ENCODE data around the gene CDKL5.
A peak's percentile ranks its signal among the peaks of the same experiment; 100 is the strongest.

Gene CDKL5

GRCh38 chrX:18674788-18675735 lies 249.7 kb downstream of the CDKL5 start:
- DNase-seq (ENCODE audit: low read depth, low spot score) = peak; percentile 58
- peak overlapping the region; percentile 56 for H3K4me3 ChIP-seq (ENCODE audit: low read length)

DNA sequence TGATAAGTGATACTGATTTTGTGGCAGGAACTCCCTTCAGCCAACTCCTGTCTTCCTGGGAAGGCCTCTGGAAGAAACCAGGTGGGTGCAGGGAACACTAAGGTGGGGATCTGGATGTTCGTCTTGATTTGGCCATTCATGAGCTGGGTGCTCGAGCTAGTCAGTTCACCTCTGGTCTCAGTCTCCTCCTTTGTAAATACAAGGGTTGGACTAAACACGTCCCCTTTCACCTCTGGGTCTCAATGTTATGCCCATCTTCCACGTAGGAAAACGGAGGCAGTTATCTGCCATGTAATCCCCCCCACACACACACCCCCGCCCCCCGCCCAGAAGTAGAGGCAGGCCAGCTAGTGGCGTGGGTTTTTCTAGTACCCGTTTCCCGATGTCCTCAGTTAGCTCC lies 250.6 kb downstream of the CDKL5 start:
- H3K4me3 ChIP-seq (ENCODE audit: low read length) = no peak overlapping the region
- no peak for DNase-seq (ENCODE audit: low read depth, low spot score)

DNA sequence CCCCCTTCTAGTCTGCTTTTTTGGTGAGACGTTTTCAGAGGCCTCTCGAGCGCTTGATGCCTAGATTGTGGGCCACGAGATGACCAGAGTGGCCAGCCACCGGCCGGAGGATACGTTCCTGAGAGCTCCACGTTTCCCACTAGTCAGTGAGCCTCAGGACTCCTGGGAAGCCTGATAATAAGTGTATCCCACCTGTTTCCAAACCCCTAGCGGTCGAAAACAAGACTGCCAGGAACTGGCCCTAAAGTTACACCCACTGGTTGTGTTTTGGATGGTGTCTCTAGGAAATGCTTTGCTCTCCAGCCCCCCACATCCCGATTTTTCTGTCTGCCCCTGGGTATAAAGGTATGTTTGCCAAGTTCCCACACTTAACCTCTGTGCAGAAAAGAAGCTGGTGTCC lies 251.1 kb downstream of the CDKL5 start:
- no peak for DNase-seq (ENCODE audit: low read depth, low spot score)

DNA sequence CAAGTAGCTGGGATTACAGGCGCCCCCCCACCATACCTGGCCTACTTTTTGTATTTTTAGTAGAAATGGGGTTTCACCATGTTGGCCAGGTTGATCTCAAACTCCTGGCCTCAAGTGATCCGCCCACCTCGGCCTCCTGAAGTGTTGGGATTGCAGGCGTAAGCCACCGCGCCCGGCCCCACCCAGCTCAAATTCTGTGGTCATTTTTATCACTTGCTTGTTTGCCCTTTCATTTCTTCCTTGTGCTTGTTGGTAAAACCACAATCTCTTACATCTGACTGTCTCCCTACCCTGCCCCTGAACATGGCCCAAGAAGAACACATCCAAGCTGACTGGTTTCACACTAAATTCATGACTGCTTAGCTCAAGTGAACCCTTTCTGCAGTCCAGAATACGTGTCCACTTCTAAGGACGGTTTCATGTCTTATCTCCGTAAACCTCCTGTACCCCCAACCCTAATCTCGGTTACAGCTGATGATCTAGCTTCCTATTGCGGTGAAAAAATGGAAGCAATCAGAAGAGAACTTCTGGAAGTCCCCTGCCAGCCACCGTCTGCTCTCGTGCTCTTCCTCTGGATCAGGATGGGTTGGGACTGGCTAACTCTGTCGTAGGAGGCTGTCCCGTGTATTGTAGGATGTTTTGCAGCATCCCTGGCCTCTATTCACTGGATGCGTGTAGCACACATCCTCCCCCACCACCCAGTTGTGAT lies 251.9 kb downstream of the CDKL5 start:
- no peak for DNase-seq (ENCODE audit: low read depth, low spot score)
- no peak overlapping the region for H3K4me3 ChIP-seq (ENCODE audit: low read length)

More for the DNA sequence above, 251.1 kb downstream of the CDKL5 start:
- H3K4me3 ChIP-seq (ENCODE audit: low read length) = no peak overlapping the region

- H3K4me3 ChIP-seq (ENCODE audit: low read length) = no peak overlapping the region
- DNase-seq (ENCODE audit: low read depth, low spot score) = no peak
Observed at GRCh38 chrX:18681996-18682395, 256.6 kb downstream of the CDKL5 start.

GRCh38 chrX:18682979-18683387 lies 257.6 kb downstream of the CDKL5 start:
- no peak for DNase-seq (ENCODE audit: low read depth, low spot score)
- H3K4me3 ChIP-seq (ENCODE audit: low read length) = no peak overlapping the region

DNA sequence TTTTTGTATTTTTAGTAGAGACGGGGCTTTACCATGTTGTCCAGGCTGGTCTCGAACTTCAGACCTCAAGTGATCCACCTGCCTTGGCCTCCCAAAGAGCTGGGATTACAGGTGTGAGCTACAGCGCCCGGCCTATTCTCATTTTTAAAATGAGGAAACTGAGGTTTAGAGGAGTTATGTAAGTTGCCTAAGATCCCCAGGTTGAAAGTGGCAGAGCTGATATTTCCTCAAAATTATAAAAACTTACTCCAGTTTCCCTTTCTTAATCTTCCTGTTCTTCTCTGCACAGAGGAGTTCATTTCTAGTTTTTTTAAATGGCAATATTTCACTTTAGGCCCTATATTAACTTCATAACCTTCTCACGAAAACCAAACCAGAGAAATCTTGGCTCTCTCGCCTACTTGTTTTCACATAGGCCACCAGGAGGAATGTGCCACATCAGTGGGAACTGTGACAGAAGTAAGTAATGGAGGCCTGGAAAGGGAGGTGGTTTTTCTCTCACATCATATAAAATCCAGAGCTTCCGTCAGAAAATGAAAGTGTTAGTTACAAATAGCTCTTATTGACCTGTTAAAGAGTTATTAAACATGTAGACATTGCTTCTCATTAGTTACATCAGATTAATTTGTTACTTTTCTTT lies 262.6 kb downstream of the CDKL5 start:
- H3K4me3 ChIP-seq (ENCODE audit: low read length) = no peak overlapping the region
- no peak for DNase-seq (ENCODE audit: low read depth, low spot score)

GRCh38 chrX:18691431-18691830 lies 266.0 kb downstream of the CDKL5 start:
- H3K4me3 ChIP-seq (ENCODE audit: low read length) = no peak overlapping the region
- no peak for DNase-seq (ENCODE audit: low read depth, low spot score)

GRCh38 chrX:18692541-18692940 lies 267.1 kb downstream of the CDKL5 start:
- no peak overlapping the region for H3K4me3 ChIP-seq (ENCODE audit: low read length)
- no peak for DNase-seq (ENCODE audit: low read depth, low spot score)

DNA sequence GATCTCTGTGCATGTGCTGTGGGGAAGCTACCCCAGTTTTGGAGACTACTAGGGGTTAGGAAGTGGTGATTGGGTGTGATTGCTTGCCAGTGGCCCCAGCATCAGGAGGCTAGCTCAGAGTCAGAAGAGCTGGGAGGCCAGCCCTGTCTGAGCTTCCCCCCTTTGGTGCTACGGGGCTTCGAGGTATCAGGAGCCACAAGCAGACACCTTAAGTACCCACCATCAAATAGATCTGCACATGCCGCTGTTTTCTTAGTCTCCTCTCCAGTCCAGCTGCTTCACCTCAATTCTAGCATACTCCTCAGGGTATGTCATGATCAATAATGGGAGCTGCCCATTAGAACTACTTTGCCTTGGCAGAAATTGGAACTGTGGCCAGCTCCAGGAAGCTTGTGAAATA lies 271.2 kb downstream of the CDKL5 start:
- H3K4me3 ChIP-seq (ENCODE audit: low read length) = no peak overlapping the region

DNA sequence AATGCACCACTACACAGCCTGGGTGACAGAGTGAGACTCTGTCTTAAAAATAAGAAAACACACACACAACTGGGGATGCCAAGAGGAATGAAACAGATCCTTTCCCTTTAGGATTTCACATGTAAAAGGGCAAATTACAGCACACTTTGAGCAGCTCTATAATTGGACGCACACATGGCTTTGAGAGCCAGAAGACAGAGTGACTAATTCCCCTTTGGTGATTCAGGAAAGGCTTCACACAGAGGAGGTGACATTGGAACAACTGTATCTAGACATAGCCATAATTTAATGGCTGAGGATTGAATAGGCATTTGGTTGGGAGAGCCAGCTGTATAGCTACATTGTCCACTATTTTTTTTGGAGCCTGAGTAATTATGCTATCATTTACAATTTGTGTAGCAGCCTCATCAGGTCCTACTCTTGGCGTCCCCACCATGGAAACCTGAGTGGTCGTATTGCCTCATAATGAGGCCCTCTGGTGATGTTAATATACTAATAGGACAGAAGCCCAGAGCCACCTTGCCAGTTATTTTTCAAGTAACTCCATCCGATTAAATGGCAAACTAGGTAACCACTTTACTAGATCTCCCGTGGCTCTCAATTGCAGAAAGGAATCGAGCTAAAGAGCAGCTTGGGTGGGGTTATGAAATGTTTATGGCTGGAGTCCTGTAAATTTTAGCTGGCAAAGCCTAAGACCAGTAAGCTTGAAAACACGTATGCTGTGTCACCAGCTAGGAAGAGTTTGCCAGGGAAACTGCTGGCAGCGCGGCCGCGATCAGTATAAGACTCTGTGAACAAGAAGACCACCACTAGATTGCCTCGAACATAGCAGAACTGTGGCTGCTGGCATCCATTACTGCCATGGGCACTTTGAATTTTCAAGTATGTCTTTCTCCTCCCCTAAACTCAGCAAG lies 273.6 kb downstream of the CDKL5 start:
- no peak for DNase-seq (ENCODE audit: low read depth, low spot score)

More for the DNA sequence above, 271.2 kb downstream of the CDKL5 start:
- no peak for DNase-seq (ENCODE audit: low read depth, low spot score)

DNA sequence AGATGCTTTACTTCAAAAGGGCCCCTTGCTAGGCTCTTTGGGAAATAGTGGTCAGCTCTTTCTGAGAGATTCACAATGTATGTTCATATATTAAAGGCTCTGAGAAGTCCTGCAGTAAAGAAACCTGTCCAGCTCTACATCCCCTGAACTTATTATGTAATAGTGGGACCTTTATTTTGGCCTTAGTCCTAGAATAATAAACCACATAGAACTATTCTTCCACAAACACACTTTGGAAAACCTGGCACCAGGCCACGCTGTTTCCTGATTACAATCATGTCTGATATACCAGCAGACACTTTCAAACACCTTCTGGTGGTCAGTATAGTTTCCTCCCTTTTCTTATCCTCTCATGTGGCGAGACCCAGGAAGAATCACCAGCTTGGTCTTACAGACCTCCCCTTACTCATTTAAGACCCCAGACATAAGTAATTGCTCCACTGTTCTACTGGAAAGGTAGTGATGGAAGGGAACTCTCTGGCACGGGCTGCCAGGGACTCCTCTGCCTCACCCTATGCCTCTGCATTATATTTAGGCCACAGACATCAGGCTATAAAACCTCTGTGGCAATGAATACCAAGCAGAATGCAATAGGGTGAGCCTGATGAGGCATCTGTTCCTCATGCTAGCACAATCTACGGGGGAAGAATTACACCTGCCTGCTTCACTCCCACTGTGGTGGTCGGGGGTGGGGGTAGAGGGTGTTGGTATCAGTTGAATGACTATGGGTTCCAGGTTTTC lies 276.4 kb downstream of the CDKL5 start:
- DNase-seq (ENCODE audit: low read depth, low spot score) = no peak
- no peak overlapping the region for H3K4me3 ChIP-seq (ENCODE audit: low read length)

More for the DNA sequence above, 273.6 kb downstream of the CDKL5 start:
- no peak overlapping the region for H3K4me3 ChIP-seq (ENCODE audit: low read length)

GRCh38 chrX:18702362-18703195 lies 277.2 kb downstream of the CDKL5 start:
- H3K4me3 ChIP-seq (ENCODE audit: low read length) = no peak overlapping the region
- DNase-seq (ENCODE audit: low read depth, low spot score) = no peak

Data from Jurkat, Clone E6-1 (cell line).